Activated B cell treated with CpG ODN at 0.5 μM for 24 hours (primary cell): Measurements from ENCODE around the gene RTN4RL2. TPM values are rescaled to one million over a fixed set of nuclear protein-coding genes. Genes with fewer than 3 reads are reported as not detected.

Experiments
- ATAC-seq: fragments of 200-7000 bp; cut with Tn5 transposase; one replicate; pipeline ENCODE4 v1.10.0; 2021; ENCODE audit warnings: low read depth, mild to moderate bottlenecking, moderate library complexity
- CTCF ChIA-PET: fragments of 350-600 bp; sonication (Branson Sonifier 250); formaldehyde crosslinking; loops from one replicate; lab custom pipeline; 2021; ENCODE audit warnings: antibody characterized with exemption; lab: Charles Lee
- POLR2A ChIA-PET: fragments of 350-600 bp; sonication (Branson Sonifier 250); formaldehyde crosslinking; loops from one replicate; lab custom pipeline; 2021; ENCODE audit warnings: antibody characterized with exemption; lab: Charles Lee
- DNase-seq: peaks from one replicate; pipeline ENCODE4 v3.0.0; 2022
- H3K27ac Mint-ChIP-seq: one replicate; pipeline ENCODE4 v1.8.0; 2020; ENCODE audit warnings: mixed read lengths
- H3K27me3 Mint-ChIP-seq: one replicate; pipeline ENCODE4 v1.8.0; 2021; ENCODE audit warnings: mixed read lengths
- H3K36me3 Mint-ChIP-seq: one replicate; pipeline ENCODE4 v1.8.0; 2021; ENCODE audit warnings: low read depth, mixed read lengths
- H3K4me1 Mint-ChIP-seq: one replicate; pipeline ENCODE4 v1.8.0; 2021; ENCODE audit warnings: mixed read lengths
- H3K4me3 Mint-ChIP-seq: one replicate; pipeline ENCODE4 v1.8.0; 2020; ENCODE audit warnings: mild to moderate bottlenecking, mixed read lengths
- H3K9me3 Mint-ChIP-seq: one replicate; pipeline ENCODE4 v1.8.0; 2020; ENCODE audit warnings: mixed read lengths
- CTCF ChIP-seq: fragments of 200-600 bp; IDR thresholded peaks from one replicate; pipeline ENCODE4 v1.8.0; 2022; ENCODE audit warnings: antibody characterized with exemption, mild to moderate bottlenecking
- intact Hi-C: fragments of 100-400 bp; cut with micrococcal nuclease; formaldehyde crosslinking; loops from one replicate; pipeline ENCODE4 v1.15.1; 2024
- total RNA-seq: library from RNA; stranded (reverse); gene quantifications from 2 replicates; pipeline ENCODE4 v1.2.3, GENCODE V29; 2022

RTN4RL2 gene
- total RNA-seq, 1 donor from 2014 or later = 0.13 TPM

- no peaks in the 10 kb centered on the region for H3K27me3 Mint-ChIP-seq
- no peak overlapping the region for H3K27ac Mint-ChIP-seq
- peaks cover 11% of the 10 kb centered on the region for H3K36me3 Mint-ChIP-seq
- no peak for TF ChIP-seq CTCF
- H3K4me1 Mint-ChIP-seq = peaks cover 6% of the 10 kb centered on the region
- ATAC-seq (no peak), DNase-seq (no peak)
- H3K9me3 Mint-ChIP-seq = no peaks in the 10 kb centered on the region
- H3K4me3 Mint-ChIP-seq = no peak overlapping the region
- CTCF ChIA-PET = interaction anchor here (1.3 to 1.9 kb wide), 2 partner anchors 9 to 142 kb away, joined by 3 to 13 read pairs; no protein-coding TSS in a partner anchor
- POLR2A ChIA-PET = interaction anchor here (1.1 to 1.5 kb wide), 3 partner anchors 13 to 152 kb away, joined by 3 to 5 read pairs (median 3); partner anchors contain the start of gene SLC43A1
- intact Hi-C loops = no loop called here
Observed at GRCh38 chr11:57502376-57502775, 42.0 kb downstream of the RTN4RL2 start.

GRCh38 chr11:57502870-57503269 lies 42.5 kb downstream of the RTN4RL2 start:
- DNase-seq (no peak), ATAC-seq (no peak)
- no peaks in the 10 kb centered on the region for H3K27me3 Mint-ChIP-seq
- no peak for TF ChIP-seq CTCF
- intact Hi-C loops = no loop called here
- no peaks in the 10 kb centered on the region for H3K9me3 Mint-ChIP-seq
- no peak overlapping the region for H3K27ac Mint-ChIP-seq
- no peak overlapping the region for H3K4me3 Mint-ChIP-seq
- peaks cover 6% of the 10 kb centered on the region for H3K4me1 Mint-ChIP-seq
- H3K36me3 Mint-ChIP-seq = peaks cover 11% of the 10 kb centered on the region
- CTCF ChIA-PET = interaction anchor here (1.3 to 1.9 kb wide), 2 partner anchors 9 to 142 kb away, joined by 3 to 13 read pairs; no protein-coding TSS in a partner anchor
- POLR2A ChIA-PET = interaction anchor here (0.7 to 1.5 kb wide), 3 partner anchors 12 to 152 kb away, joined by 3 to 9 read pairs (median 5); partner anchors contain the start of gene SLC43A1

GRCh38 chr11:57504511-57504910 lies 44.2 kb downstream of the RTN4RL2 start:
- Mint-ChIP-seq H3K4me1 (peaks cover 6% of the 10 kb centered on the region), H3K27ac (no peak overlapping the region), H3K27me3 (no peaks in the 10 kb centered on the region), H3K36me3 (peaks cover 8% of the 10 kb centered on the region), H3K9me3 (no peaks in the 10 kb centered on the region), H3K4me3 (no peak overlapping the region)
- no peak for TF ChIP-seq CTCF
- DNase-seq (no peak), ATAC-seq (no peak)
- intact Hi-C loops = no loop called here
- POLR2A ChIA-PET = no interaction called here
- CTCF ChIA-PET = interaction anchor here (0.9 to 4.2 kb wide), 4 partner anchors 9 to 46 kb away, joined by 3 to 22 read pairs (median 5); no protein-coding TSS in a partner anchor

- H3K36me3 Mint-ChIP-seq = peaks cover 5% of the 10 kb centered on the region
- ATAC-seq = no peak
- no peaks in the 10 kb centered on the region for H3K27me3 Mint-ChIP-seq
- CTCF ChIA-PET = interaction anchor here (2.8 to 4.2 kb wide), 2 partner anchors 13 to 23 kb away, joined by 7 to 22 read pairs; no protein-coding TSS in a partner anchor
- H3K4me1 Mint-ChIP-seq = peaks cover 2% of the 10 kb centered on the region
- H3K4me3 Mint-ChIP-seq = no peak overlapping the region
- H3K27ac Mint-ChIP-seq = no peak overlapping the region
- no peak for DNase-seq
- POLR2A ChIA-PET = no interaction called here
- intact Hi-C loops = no loop called here
- H3K9me3 Mint-ChIP-seq = no peaks in the 10 kb centered on the region
- no peak for TF ChIP-seq CTCF
Observed at GRCh38 chr11:57506522-57506921, 46.2 kb downstream of the RTN4RL2 start.

GRCh38 chr11:57508341-57509170 lies 48.2 kb downstream of the RTN4RL2 start:
- TF ChIP-seq CTCF = no peak
- intact Hi-C loops = no loop called here
- ChIA-PET CTCF (no interaction called here), POLR2A (no interaction called here)
- Mint-ChIP-seq H3K9me3 (no peaks in the 10 kb centered on the region), H3K27ac (no peak overlapping the region), H3K4me3 (no peak overlapping the region), H3K36me3 (no peaks in the 10 kb centered on the region), H3K4me1 (peaks cover 21% of the 10 kb centered on the region), H3K27me3 (no peaks in the 10 kb centered on the region)
- DNase-seq = no peak
- ATAC-seq = no peak
